AG09309 (cell line): ENCODE measurements around the gene HTT-AS.
A peak's percentile ranks its signal among the peaks of the same experiment; 100 is the strongest.

Experiments used
- DNase-seq: peaks from one replicate; pipeline ENCODE4 v3.0.0-alpha.2; 2010; ENCODE audit warnings: low read depth
- H3K4me3 ChIP-seq: 2 replicates; pipeline ENCODE4 v1.5.1; 2011; ENCODE audit warnings: mild to moderate bottlenecking, low read depth, low read length, moderate library complexity; ENCODE audit not compliant: control insufficient read depth
- TF ChIP-seq, protein P1 (sequence below): IDR thresholded peaks from 2 replicates; pipeline ENCODE4 v1.5.1; 2011; ENCODE audit warnings: mild to moderate bottlenecking, low read depth, low read length, inconsistent platforms; ENCODE audit not compliant: insufficient read depth, control insufficient read depth; ENCODE audit errors: missing control alignments

The HTT-AS gene

DNA sequence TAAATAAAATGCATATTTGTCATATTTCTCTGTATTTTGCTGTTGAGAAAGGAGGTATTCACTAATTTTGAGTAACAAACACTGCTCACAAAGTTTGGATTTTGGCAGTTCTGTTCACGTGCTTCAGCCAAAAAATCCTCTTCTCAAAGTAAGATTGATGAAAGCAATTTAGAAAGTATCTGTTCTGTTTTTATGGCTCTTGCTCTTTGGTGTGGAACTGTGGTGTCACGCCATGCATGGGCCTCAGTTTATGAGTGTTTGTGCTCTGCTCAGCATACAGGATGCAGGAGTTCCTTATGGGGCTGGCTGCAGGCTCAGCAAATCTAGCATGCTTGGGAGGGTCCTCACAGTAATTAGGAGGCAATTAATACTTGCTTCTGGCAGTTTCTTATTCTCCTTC, 3.5 kb upstream of the HTT-AS start:
- no peak for DNase-seq
- TF ChIP-seq, protein P1, sequence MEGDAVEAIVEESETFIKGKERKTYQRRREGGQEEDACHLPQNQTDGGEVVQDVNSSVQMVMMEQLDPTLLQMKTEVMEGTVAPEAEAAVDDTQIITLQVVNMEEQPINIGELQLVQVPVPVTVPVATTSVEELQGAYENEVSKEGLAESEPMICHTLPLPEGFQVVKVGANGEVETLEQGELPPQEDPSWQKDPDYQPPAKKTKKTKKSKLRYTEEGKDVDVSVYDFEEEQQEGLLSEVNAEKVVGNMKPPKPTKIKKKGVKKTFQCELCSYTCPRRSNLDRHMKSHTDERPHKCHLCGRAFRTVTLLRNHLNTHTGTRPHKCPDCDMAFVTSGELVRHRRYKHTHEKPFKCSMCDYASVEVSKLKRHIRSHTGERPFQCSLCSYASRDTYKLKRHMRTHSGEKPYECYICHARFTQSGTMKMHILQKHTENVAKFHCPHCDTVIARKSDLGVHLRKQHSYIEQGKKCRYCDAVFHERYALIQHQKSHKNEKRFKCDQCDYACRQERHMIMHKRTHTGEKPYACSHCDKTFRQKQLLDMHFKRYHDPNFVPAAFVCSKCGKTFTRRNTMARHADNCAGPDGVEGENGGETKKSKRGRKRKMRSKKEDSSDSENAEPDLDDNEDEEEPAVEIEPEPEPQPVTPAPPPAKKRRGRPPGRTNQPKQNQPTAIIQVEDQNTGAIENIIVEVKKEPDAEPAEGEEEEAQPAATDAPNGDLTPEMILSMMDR: no peak
- H3K4me3 ChIP-seq: no peak overlapping the region

DNA sequence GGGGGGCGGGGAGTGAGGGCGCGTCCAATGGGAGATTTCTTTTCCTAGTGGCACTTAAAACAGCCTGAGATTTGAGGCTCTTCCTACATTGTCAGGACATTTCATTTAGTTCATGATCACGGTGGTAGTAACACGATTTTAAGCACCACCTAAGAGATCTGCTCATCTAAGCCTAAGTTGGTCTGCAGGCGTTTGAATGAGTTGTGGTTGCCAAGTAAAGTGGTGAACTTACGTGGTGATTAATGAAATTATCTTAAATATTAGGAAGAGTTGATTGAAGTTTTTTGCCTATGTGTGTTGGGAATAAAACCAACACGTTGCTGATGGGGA, 1.3 kb upstream of the HTT-AS start:
- TF ChIP-seq, protein P1: no peak
- H3K4me3 ChIP-seq: peak overlapping the region; percentile 69

DNA sequence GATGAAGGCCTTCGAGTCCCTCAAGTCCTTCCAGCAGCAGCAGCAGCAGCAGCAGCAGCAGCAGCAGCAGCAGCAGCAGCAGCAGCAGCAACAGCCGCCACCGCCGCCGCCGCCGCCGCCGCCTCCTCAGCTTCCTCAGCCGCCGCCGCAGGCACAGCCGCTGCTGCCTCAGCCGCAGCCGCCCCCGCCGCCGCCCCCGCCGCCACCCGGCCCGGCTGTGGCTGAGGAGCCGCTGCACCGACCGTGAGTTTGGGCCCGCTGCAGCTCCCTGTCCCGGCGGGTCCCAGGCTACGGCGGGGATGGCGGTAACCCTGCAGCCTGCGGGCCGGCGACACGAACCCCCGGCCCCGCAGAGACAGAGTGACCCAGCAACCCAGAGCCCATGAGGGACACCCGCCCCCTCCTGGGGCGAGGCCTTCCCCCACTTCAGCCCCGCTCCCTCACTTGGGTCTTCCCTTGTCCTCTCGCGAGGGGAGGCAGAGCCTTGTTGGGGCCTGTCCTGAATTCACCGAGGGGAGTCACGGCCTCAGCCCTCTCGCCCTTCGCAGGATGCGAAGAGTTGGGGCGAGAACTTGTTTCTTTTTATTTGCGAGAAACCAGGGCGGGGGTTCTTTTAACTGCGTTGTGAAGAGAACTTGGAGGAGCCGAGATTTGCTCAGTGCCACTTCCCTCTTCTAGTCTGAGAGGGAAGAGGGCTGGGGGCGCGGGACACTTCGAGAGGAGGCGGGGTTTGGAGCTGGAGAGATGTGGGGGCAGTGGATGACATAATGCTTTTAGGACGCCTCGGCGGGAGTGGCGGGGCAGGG, 711 bp upstream of the HTT-AS start:
- H3K4me3 ChIP-seq: peak overlapping the region; percentile 69
- DNase-seq: no peak
- TF ChIP-seq, protein P1: no peak

More for the DNA sequence above, 1.3 kb upstream of the HTT-AS start:
- DNase-seq: no peak

DNA sequence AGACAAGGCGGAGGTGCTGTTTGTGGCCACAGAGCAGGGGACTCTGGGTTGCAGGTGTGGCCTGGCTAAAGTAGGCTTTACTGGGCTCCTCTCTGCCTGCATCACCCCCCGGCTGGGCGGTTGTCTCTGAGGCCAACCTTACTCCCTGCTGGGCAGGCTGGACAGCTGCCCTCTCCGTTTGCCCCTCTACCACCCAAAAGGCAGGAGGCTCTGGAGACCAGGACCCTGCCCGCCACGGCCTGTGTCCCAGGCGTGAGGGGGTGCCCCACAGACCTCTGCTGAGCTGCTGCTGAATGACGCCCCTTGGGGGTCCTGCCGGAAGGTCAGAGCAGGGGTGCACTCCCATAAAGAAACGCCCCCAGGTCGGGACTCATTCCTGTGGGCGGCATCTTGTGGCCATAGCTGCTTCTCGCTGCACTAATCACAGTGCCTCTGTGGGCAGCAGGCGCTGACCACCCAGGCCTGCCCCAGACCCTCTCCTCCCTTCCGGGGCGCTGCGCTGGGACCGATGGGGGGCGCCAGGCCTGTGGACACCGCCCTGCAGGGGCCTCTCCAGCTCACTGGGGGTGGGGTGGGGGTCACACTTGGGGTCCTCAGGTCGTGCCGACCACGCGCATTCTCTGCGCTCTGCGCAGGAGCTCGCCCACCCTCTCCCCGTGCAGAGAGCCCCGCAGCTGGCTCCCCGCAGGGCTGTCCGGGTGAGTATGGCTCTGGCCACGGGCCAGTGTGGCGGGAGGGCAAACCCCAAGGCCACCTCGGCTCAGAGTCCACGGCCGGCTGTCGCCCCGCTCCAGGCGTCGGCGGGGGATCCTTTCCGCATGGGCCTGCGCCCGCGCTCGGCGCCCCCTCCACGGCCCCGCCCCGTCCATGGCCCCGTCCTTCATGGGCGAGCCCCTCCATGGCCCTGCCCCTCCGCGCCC, 920 bp downstream of the HTT-AS start:
- TF ChIP-seq, protein P1: no peak
- peak overlapping the region; percentile 58 for H3K4me3 ChIP-seq
- DNase-seq: no peak

DNA sequence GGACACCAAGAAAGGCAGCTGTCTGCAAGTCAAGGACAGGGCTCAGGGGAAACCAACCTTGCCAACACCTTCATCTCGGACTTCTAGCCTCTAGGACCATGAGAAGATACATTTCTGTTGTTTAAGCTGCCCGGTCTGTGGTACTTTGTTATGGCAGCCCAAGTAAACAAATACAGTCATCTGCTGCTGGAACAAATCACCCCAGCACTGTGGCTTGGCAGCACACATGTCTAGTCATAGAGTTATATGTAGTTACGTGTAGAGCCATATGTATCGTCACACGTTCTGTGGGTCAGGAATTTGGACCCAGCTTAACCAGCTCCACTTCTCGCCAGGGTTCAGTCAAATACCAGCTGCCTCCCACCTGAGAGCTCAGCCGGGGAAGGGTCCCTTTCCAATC, 2.5 kb downstream of the HTT-AS start:
- DNase-seq: no peak
- TF ChIP-seq, protein P1: no peak
- H3K4me3 ChIP-seq: no peak overlapping the region

DNA sequence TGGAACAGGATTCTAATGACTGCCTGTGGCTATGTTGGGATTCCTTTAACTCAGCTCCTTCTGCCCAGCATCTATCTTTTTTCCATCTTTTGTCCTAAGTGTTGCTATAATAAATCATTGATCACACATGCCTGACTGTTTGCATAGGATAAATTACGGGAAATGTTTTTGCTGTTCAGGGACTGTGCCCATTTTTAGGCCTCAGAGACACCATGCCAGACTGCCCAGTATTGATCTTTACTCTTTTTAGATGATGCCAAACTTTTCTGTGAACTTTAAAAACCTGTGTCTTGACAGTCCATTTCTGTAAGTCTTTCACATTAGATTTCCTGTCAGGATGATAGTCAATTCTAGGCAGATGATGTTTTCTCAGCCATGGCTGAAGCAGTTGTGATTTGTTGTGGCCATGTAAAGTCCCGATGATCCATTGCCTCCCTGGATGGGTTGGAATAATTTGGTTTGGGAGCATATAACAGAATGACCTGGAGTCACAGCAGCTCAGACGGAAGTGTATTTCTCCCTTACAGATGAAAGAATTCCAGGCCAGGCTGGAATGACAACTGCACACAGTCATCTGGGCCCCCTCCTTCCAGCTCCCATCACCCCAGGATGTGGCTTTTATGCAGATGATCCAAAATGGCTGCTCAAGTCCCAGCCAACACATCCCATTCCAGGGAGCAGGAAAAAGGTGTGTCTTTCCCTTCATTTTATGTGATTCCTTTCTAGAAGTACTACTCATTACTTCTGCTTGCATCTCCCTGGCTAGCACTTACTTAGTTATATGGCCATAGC, 3.4 kb downstream of the HTT-AS start:
- DNase-seq: no peak
- TF ChIP-seq, protein P1: no peak
- H3K4me3 ChIP-seq: no peak overlapping the region
